GM21381 (cell line): ENCODE data around the gene PRCD.

ENCODE experiments used
- ATAC-seq: cut with Tn5 transposase; IDR thresholded peaks from one replicate; pipeline ENCODE4 v1.9.1; 2021; ENCODE audit warnings: mild to moderate bottlenecking, moderate library complexity; ENCODE audit not compliant: unreplicated experiment

Gene PRCD

GRCh38 chr17:76538281-76538931, 1.4 kb upstream of the PRCD start:
- no peak for ATAC-seq

- no peak for ATAC-seq
These were observed 788 bp upstream of the PRCD start for GRCh38 chr17:76538941-76539570.

GRCh38 chr17:76540381-76541300, 797 bp downstream of the PRCD start:
- ATAC-seq, result no peak

DNA sequence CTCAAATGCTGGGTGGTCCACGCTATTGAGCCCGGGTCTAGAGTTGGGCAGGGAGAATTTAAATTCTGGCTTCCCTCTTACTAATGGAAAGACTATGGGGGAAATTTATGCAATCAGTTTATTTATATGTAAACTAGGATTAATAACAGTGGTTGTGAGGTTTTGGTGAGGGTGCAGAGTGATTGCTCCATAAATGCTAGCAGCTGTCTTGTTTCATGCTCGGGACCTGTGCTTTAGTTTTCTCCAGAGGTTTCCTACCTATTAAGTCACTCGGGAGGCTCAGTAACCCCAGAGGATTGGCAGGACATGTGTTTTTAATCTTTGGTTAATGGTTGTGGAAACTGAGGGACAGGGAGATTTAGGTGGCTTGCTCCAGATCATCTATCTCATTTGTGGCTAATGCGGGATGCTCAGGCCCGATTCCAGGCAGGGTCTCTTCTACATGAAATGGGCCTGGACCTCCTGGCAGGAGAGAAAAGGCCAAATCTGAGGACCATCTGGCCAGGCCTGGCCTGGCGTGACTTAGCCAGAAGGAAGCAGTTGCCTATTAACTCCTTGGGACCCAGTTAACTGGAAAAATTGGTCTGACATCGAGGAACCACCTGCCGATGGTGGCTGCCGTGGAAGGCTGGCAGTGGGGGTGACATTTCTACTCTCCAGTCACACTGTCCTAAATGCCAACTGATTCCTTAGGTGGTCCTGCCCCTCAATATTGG, 2.1 kb downstream of the PRCD start:
- no peak for ATAC-seq

DNA sequence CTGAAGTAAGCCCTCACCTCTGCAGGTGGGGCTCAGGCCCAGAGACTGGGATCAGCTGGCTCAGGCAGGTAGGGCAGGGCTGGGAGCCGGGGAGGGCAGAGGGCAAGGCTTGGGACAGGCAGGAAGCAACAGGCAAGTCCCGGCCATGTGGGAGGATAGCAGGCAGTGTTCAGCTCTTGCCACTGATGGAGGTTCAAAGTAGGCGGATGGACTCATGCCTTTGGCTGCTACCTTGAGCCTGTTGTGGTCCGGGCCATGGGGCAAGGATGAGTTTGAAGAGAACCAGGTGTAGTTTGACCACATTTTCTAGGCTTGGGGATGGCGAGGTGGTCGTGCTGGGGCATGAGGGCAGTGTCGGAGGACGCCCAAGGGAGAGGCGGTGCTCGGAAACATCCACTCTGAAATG, 2.7 kb downstream of the PRCD start:
- no peak for ATAC-seq

GRCh38 chr17:76542984-76543383, 3.1 kb downstream of the PRCD start:
- no peak for ATAC-seq

GRCh38 chr17:76543482-76543825, 3.6 kb downstream of the PRCD start:
- ATAC-seq, result no peak

DNA sequence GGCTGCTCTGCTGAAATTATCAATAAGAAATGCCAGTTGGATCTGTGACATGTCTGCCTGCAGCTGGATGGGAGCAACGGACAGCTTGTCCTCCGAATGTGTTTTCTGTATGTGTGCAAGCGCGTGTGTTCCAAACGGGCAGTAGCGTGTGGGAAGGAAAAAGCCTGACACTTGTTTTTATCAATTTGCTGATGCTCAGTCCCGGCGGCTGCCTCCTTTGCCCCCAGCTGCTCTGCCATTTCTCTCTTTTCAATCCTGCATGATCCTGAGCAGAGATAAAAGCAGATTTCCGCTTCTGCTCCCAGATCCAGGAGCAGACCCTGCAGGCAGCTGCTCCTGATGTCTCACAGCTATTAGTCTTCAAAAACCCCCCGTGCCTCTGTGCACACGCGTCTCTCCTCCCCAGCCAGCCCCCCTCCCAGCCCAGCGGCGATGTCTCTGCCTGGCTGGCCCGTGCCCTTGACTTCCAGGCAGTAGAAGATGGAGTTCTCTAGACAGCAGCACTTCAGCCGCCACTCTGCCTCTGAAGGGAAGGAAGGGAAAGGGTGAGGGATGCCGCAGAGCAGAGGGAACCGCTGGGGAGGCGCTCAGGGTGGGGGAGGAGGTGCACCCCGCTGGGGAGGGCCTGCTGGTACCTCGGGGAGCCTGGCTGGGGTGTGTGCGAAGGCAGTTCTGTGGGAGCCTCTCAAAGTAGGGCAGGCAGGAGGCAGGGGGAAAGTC, 4.1 kb downstream of the PRCD start:
- ATAC-seq, result no peak

GRCh38 chr17:76544546-76545365, 4.9 kb downstream of the PRCD start:
- ATAC-seq, result no peak

- ATAC-seq, result no peak
These were observed 6.2 kb downstream of the PRCD start for GRCh38 chr17:76545918-76546555.

DNA sequence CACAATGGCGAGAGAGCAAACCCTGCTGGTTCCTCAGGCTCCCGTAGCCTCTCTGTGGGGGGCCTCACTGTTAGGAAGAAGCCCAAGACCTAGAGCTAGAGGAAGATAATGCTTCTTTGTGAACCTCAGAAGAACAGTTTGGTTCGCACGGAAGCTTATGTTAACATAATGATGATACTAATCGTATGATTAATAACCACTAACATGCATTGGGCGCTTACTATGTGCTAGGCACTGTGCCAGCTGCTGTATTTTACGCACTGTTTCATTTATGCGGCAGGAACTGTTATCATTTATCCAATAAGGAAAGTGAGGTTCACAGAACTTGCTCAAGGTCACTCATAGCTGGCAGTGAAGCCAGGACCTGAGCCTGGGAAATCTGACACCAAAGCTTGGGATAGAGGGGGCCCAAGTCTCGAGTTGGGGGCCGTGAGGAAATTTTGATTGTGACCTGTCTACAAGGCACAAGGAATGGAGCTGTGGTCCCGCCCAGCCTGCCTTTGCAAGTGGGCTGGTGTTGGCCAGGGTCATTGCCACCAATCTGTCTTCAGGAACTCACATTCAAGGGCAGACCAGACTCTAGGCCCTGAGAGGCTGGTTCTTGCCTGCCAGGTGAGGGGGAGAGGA, 6.8 kb downstream of the PRCD start:
- ATAC-seq, result no peak

DNA sequence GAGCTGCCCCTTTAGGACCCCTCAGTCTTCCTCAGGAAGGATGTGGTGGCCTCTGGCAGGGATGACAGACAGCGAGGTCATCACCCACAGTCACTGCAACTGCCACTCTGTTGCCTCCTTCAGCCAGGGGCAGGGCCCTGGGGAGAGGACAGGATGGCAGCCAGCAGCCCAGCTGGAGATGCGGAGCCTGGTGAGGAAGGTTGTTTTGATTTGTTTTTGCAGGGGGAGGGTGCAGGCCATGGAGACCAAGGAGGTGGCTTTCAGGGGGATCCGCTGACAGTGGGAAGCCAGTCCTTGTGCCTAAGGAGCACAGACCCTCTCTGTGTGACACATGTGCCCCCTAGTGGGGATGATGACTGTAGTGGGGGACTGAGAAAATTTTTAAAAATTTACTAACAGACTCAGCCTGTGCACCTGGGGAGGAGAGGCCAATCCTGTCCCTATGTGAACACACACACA, 7.4 kb downstream of the PRCD start:
- no peak for ATAC-seq

- no peak for ATAC-seq
These were observed 7.9 kb downstream of the PRCD start for GRCh38 chr17:76547642-76548202.

DNA sequence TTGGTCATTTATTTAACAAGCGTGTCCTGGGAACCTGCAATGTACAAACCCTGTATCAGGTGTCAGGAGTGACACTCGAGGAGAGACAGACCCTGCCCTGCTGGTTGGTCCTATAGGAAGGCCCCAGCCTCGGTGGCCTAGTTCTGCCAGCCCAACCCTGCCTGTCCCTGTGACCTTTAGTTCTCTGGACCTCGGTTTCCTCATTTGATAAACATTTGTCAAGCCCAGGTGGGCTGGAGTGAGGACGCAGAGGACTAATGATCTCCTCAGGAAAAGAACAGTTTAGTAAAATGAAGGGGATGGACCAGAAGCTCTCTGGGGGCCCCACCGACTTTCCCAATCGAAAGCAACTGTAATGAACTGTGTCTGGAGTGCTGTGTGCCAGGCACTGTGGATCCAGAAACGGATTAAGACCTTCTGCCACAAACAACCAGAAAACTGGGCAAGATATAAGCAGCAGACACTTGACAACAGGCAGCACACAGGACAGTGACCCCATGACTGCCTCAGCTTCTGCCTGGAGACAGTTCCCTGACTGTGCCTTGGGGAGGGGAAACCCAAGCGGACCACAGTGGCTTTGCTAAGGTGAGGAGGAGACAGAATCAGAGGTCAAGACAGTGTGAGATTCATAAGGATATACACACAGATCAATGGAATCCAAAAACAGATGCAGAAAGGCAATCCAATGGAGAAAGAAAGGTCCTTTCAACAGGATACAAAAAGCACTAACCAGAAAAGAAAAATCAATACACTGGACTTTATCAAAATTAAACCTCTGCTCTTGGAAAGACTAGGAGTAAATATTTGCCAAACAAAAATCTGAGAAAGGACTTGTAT, 8.8 kb downstream of the PRCD start:
- ATAC-seq, result no peak

DNA sequence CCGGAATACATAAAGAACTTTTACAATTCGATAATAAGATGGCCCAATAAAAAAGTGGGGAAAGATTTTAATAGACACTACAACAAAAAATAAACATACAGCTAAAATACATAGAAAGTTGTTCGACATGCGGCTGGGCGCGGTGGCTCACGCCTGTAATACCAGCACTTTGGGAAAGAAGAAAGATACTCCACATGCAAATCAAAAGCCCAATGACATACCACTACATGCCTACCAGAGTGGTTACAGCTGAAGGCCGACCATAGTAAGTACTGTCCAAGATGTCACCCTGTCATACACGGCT, 9.3 kb downstream of the PRCD start:
- no peak for ATAC-seq

DNA sequence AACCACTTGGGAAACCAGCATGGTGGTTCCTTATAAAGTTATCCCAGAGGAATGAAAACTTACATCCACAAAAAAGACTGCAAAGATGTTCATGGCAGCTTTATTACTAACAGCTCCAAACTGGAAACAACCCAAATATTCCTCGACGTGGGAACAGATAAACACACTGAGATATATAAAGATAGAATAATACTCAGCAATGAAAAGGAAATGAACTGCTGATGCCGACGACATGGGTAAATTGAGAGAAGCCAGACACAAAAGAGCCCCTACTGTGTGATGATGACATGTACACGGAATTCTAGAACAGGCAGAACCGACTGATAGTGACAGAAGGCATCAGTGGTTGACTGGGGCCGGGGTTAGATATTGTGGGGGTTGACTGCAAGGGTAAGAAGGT, 9.7 kb downstream of the PRCD start:
- no peak for ATAC-seq

- ATAC-seq, result no peak
These were observed 11.1 kb downstream of the PRCD start for GRCh38 chr17:76550712-76551615.
